Measurements from ENCODE around the gene HERPUD2. TPM values are rescaled to one million over a fixed set of nuclear protein-coding genes. Genes with fewer than 3 reads are reported as not detected.
A peak's percentile ranks its signal among the peaks of the same experiment; 100 is the strongest.

HERPUD2 gene
- total and polyA plus RNA-seq, 2 of the 4 experiments (the other 2 are of a cell fraction), result 22.2 to 27.2 TPM

DNA sequence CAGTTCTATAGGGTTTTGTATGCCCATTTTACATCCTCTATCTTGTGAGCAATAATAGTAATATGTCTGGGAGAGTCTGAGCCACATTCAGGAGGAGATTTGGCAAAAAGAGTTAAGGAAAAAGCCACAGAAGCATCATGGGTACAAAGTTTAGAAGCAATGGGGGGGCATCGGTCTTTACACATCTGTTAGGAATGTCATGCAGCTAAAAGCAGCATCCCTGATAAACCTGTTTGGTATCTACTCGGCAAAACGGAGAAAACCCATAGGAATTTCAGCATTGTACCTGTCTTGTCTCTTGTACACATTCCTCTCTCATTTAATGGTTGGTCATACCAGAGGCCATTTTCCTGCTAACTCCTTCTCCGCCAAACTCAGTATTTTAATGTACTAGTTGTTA, 12.5 kb upstream of the HERPUD2 start:
- Histone ChIP-seq H3K27ac (ENCODE audit: insufficient read depth, low read length) (no peak overlapping the region), H3K4me1 (ENCODE audit: control insufficient read depth, insufficient read depth, low read length) (peaks cover 7% of the 10 kb centered on the region), H2AK5ac (ENCODE audit: low read depth, low read length) (no peak overlapping the region), H2BK5ac (ENCODE audit: low read depth, low read length, poor library complexity, severe bottlenecking) (no peak overlapping the region), H2AK9ac (replicated peaks; ENCODE audit: low read depth, low read length, poor library complexity) (no peak overlapping the region), H3K4ac (ENCODE audit: low read depth, low read length) (no peak overlapping the region), H3K79me1 (ENCODE audit: low read depth in 1 of 2, low read length in 2 of 2) (no peaks in the 10 kb centered on the region), H3K9me3 (ENCODE audit: control insufficient read depth, insufficient read depth, low read length) (no peaks in the 10 kb centered on the region), H4K20me1 (ENCODE audit: insufficient read depth, low read length) (no peaks in the 10 kb centered on the region), H2BK20ac (ENCODE audit: low read depth, low read length) (no peak overlapping the region), H3K27me3 (ENCODE audit: control insufficient read depth, insufficient read depth, low read length) (no peaks in the 10 kb centered on the region), H3K23ac (ENCODE audit: low read depth, low read length) (no peak overlapping the region), H4K5ac (ENCODE audit: low read depth, low read length) (no peak overlapping the region), H3K4me2 (ENCODE audit: low read depth, low read length) (no peak overlapping the region; the same call in 1 of the 2 replicates), H3K9me1 (ENCODE audit: insufficient read depth, low read length) (no peaks in the 10 kb centered on the region), H2AFZ (replicated peaks; ENCODE audit: low read length, poor library complexity) (no peak overlapping the region), H3K4me3 (ENCODE audit: insufficient read depth, low read depth, low read length) (no peak overlapping the region), H2BK120ac (ENCODE audit: low read depth, low read length) (no peak overlapping the region), H3K9ac (ENCODE audit: low read depth, low read length) (no peak overlapping the region), H4K8ac (ENCODE audit: low read depth in 2 of 2, low read length in 2 of 2) (no peak overlapping the region), H3K56ac (ENCODE audit: extremely low read depth, insufficient read depth, low read length) (no peak overlapping the region), H3K18ac (ENCODE audit: low read depth, low read length) (no peak overlapping the region), H3K36me3 (ENCODE audit: control insufficient read depth, insufficient read depth, low read length) (no peaks in the 10 kb centered on the region), H2BK15ac (ENCODE audit: low read depth, low read length) (no peak overlapping the region; the same call in 2 of the 3 replicates), H4K91ac (ENCODE audit: insufficient read depth, low read depth, low read length) (no peak overlapping the region), H3K14ac (replicated peaks; ENCODE audit: low read depth, low read length) (no peak overlapping the region)
- POLR2A ChIA-PET (ENCODE audit: unreplicated experiment), result no interaction called here
- no CpG with 5 or more reads among the region's 4 CpGs for WGBS, 2 experiments (ENCODE audit: extremely low coverage in 2 of 2, insufficient read length in 1 of 2)
- TF ChIP-seq NFE2L2 (IDR thresholded peaks at IDR 0.05; ENCODE audit: low read depth, low read length), result no peak
- no peak for TF ChIP-seq RFX5 (IDR thresholded peaks at IDR 0.05; ENCODE audit: low read depth, low read length)
- TF ChIP-seq MAFK (IDR thresholded peaks at IDR 0.05; ENCODE audit: low read depth, low read length), result no peak
- TF ChIP-seq MAZ (IDR thresholded peaks at IDR 0.05; ENCODE audit: borderline replicate concordance, low read depth, low read length), result no peak
- no peak for TF ChIP-seq BHLHE40 (IDR thresholded peaks at IDR 0.05; ENCODE audit: low read depth, low read length)
- no peak for TF ChIP-seq POLR2A (IDR thresholded peaks at IDR 0.05; ENCODE audit: low read depth, low read length)
- TF ChIP-seq CEBPB (IDR thresholded peaks at IDR 0.05; ENCODE audit: low read depth, low read length), result no peak
- TF ChIP-seq SMC3 (IDR thresholded peaks at IDR 0.05; ENCODE audit: low read depth, low read length), result no peak
- TF ChIP-seq RCOR1 (IDR thresholded peaks at IDR 0.05; ENCODE audit: insufficient replicate concordance, low read length), result no peak
- DNase-seq (peak; percentile 60), ATAC-seq (ENCODE audit: low read depth) (0 out of 2 replicates have a peak, but pooled peaks have one; percentile 15)
- dilution Hi-C loops (cut with HindIII; ENCODE audit: low sequenced_read_pairs, unreplicated experiment) (no loop called here), intact Hi-C loops (cut with micrococcal nuclease) (loop anchor here (5.0 kb wide), 1 partner anchor 270 kb away; no protein-coding TSS in a partner anchor), in situ Hi-C loops (cut with MboI; ENCODE audit: low sequenced_read_pairs) (loop anchor here (25.0 kb wide), 1 partner anchor 630 kb away; no protein-coding TSS in a partner anchor)
- no TSS peak for BruUV-seq (replicated peaks)
- CTCF ChIA-PET, result no interaction called here
